OCI-LY3 (cell line): ENCODE results near the gene PTPN20.

ENCODE experiments used
- H2AFZ ChIP-seq: fragments of 200-600, 300-600 bp; shearing (Covaris generic); 2 replicates; pipeline ENCODE4 v1.6.0; 2014; ENCODE audit warnings: antibody characterized with exemption, low read depth, low read length
- H3K27ac ChIP-seq: fragments of 200-600, 300-600 bp; sonication (generic); 2 replicates; pipeline ENCODE4 v1.5.1; 2014; ENCODE audit warnings: mild to moderate bottlenecking, low read length, moderate library complexity, mixed read lengths
- H3K27me3 ChIP-seq: fragments of 200-600, 300-600 bp; sonication (generic); 2 replicates; pipeline ENCODE4 v1.6.1; 2014; ENCODE audit warnings: low read depth, low read length, mixed read lengths
- H3K36me3 ChIP-seq: fragments of 200-600, 300-600 bp; sonication (generic); replicated peaks from 2 replicates; pipeline ENCODE3; 2014; ENCODE audit warnings: low read depth, low read length, mixed read lengths
- H3K4me1 ChIP-seq: fragments of 300-600, 200-600 bp; sonication (generic); 2 replicates; pipeline ENCODE4 v1.6.1; 2014; ENCODE audit warnings: low read length, mixed read lengths
- H3K4me2 ChIP-seq: fragments of 200-600, 300-600 bp; sonication (generic); 2 replicates; pipeline ENCODE4 v1.6.1; 2014; ENCODE audit warnings: low read length, mixed read lengths
- H3K4me3 ChIP-seq: fragments of 300-600, 200-600 bp; sonication (generic); 2 replicates; pipeline ENCODE4 v1.5.1; 2014; ENCODE audit warnings: antibody characterized with exemption, mild to moderate bottlenecking, low read length, moderate library complexity
- H3K79me2 ChIP-seq: fragments of 300-600, 200-600 bp; shearing (Covaris generic); 2 replicates; pipeline ENCODE4 v1.6.1; 2014; ENCODE audit warnings: mild to moderate bottlenecking, low read length, mixed read lengths
- H3K9ac ChIP-seq: fragments of 300-600, 200-600 bp; shearing (Covaris generic); 2 replicates; pipeline ENCODE4 v1.6.0; 2014; ENCODE audit warnings: mild to moderate bottlenecking, low read length, moderate library complexity
- H3K9me3 ChIP-seq: fragments of 200-600, 300-600 bp; shearing (Covaris generic); 2 replicates; pipeline ENCODE4 v1.6.1; 2014; ENCODE audit warnings: low read length, mixed read lengths; ENCODE audit not compliant: insufficient read depth
- H4K20me1 ChIP-seq: fragments of 200-600, 300-600 bp; sonication (generic); 2 replicates; pipeline ENCODE4 v1.6.1; 2016; ENCODE audit warnings: low read length, mixed read lengths; ENCODE audit not compliant: insufficient read depth
- CTCF ChIP-seq: fragments of 200-600, 300-600 bp; sonication (generic); IDR thresholded peaks from 2 replicates; pipeline ENCODE4 v1.5.1; 2014; ENCODE audit warnings: antibody characterized with exemption, low read length, low read depth
- EZH2phosphoT487 ChIP-seq: fragments of 200-600 bp; shearing (Covaris generic); IDR thresholded peaks from 2 replicates; pipeline ENCODE4 v1.6.1; 2018; ENCODE audit warnings: antibody characterized with exemption, mixed run types, low read depth

PTPN20 gene

DNA sequence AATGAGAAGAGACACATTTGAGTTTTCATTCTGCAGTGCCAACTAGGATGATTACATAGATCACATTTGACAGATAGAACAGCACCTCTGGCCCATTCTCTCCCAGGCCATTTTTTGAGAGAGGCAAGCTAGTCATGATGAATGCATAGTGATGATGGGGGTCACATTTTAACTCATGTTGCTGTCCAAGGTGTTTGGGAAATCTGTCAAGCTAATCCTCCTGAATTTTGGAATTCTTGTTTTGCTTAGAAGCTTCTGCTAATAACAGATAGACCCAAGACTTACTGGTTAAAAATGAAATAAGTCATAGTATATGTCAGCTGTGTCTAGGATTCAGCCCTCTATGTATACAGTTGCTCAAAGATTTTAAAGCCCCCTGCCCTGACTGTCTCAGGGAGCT is 101.0 kb downstream of the PTPN20 start:
- Histone ChIP-seq H3K9me3 (no peaks in the 10 kb centered on the region), H2AFZ (no peak overlapping the region), H4K20me1 (no peaks in the 10 kb centered on the region), H3K4me2 (no peak overlapping the region), H3K9ac (no peak overlapping the region), H3K27me3 (no peaks in the 10 kb centered on the region), H3K27ac (no peak overlapping the region), H3K4me3 (no peak overlapping the region), H3K79me2 (no peaks in the 10 kb centered on the region), H3K36me3 (no peaks in the 10 kb centered on the region), H3K4me1 (peaks cover 11% of the 10 kb centered on the region)
- no peak for TF ChIP-seq EZH2phosphoT487
- no peak for TF ChIP-seq CTCF

DNA sequence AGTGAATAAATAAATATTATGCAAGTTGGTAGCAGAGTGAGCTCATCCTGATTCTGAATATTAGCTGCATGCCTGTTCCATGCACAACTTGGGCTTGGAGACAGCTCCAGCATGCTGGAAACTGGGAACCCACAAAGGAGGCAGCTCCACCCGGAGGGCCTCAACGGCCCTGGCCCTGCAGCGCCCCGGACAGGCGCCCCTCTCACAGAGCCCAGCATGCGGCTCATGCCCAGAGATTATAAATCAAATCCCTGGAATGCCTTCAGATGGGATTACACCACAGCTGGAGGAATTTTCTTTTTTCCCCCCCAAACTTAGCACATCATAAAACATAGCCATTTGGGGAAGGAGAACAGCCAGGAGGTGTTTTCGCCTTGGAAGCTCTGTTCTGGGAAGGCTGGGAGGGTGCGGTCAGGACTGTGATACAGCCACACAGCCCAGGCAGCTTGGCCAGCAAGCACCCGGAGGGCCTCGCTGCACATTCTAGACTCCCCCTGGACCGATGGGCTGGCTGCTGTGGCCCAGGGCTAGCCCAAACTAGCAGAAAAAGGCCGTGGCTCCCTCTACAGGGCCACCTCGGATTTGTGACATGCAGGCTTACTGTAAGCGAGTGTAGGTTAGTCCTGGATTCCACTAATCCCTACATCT is 102.4 kb downstream of the PTPN20 start:
- H3K27me3 ChIP-seq: no peaks in the 10 kb centered on the region
- H3K4me1 ChIP-seq: peaks cover 25% of the 10 kb centered on the region
- TF ChIP-seq CTCF (no peak), EZH2phosphoT487 (no peak)
- no peaks in the 10 kb centered on the region for H3K36me3 ChIP-seq
- H3K9ac ChIP-seq: no peak overlapping the region
- H3K79me2 ChIP-seq: no peaks in the 10 kb centered on the region
- no peak overlapping the region for H3K4me2 ChIP-seq
- H4K20me1 ChIP-seq: no peaks in the 10 kb centered on the region
- H3K27ac ChIP-seq: no peak overlapping the region
- no peak overlapping the region for H3K4me3 ChIP-seq
- H2AFZ ChIP-seq: no peak overlapping the region
- no peaks in the 10 kb centered on the region for H3K9me3 ChIP-seq

DNA sequence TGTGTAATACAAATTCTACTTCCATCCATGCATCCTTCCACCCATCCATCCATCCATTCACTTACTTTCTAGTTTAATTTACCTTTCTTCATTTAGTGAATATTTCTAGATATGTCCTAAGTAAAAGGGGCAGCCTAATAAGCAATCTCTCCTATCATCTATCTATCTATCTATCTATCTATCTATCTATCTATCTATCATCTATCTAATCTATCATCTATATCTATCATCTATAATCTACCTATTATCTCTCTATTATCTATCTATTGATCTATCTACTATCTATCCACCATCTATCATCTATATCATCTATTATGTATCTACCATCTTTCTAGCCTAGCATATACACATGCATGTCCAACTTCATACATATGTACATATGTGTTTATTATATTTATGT is 104.2 kb downstream of the PTPN20 start:
- H3K4me2 ChIP-seq: no peak overlapping the region
- H3K9me3 ChIP-seq: no peaks in the 10 kb centered on the region
- peaks cover 43% of the 10 kb centered on the region for H3K4me1 ChIP-seq
- H3K79me2 ChIP-seq: no peaks in the 10 kb centered on the region
- no peaks in the 10 kb centered on the region for H4K20me1 ChIP-seq
- H3K36me3 ChIP-seq: no peaks in the 10 kb centered on the region
- no peak overlapping the region for H2AFZ ChIP-seq
- no peak overlapping the region for H3K4me3 ChIP-seq
- H3K27me3 ChIP-seq: no peaks in the 10 kb centered on the region
- H3K27ac ChIP-seq: no peak overlapping the region
- no peak overlapping the region for H3K9ac ChIP-seq
- TF ChIP-seq EZH2phosphoT487: no peak
- no peak for TF ChIP-seq CTCF

DNA sequence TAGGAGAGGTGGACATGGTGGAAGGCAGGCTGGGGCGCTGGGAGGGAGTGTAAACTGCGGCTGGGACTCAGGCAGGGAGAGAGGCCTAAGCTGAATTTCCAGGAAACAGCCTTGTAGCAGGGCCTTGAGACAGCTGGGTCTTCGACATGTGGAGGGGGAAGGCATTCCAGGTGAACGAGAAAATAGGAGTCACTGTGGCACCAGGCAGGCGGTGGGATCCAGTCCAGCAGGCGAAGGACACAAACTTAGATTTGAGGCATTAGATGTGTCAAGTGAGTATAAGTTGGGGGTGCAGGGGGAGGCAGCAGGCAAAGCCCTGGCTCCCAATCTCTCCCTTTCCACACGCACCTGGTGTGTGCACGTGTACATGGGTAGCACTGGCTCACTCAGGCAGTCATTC is 105.3 kb downstream of the PTPN20 start:
- Histone ChIP-seq H4K20me1 (no peaks in the 10 kb centered on the region), H2AFZ (no peak overlapping the region), H3K27ac (no peak overlapping the region), H3K4me3 (no peak overlapping the region), H3K9me3 (no peaks in the 10 kb centered on the region), H3K4me1 (peaks cover 49% of the 10 kb centered on the region), H3K79me2 (no peaks in the 10 kb centered on the region), H3K4me2 (no peak overlapping the region), H3K27me3 (no peaks in the 10 kb centered on the region), H3K36me3 (no peaks in the 10 kb centered on the region), H3K9ac (no peak overlapping the region)
- TF ChIP-seq CTCF (no peak), EZH2phosphoT487 (no peak)
